ENCODE data around the gene CLEC3B. TPM values are rescaled to one million over a fixed set of nuclear protein-coding genes. Genes with fewer than 3 reads are reported as not detected.
A peak's percentile ranks its signal among the peaks of the same experiment; 100 is the strongest.

CLEC3B gene
- total and polyA plus RNA-seq, 12 donors = 34.8 to 355 (median 59.4) TPM

- DNase-seq (no peak), ATAC-seq (no peak)
- Histone ChIP-seq H3K27ac (peak overlapping the region in 1 of 10 donors; percentile 69), H3K4me1 (peaks cover 0 to 84% (median 11%) of the 10 kb centered on the region in 9 donors), H3K27me3 (no peaks in the 10 kb centered on the region), H3K9me3 (no peaks in the 10 kb centered on the region), H3K36me3 (no peaks in the 10 kb centered on the region), H3K4me3 (no peak overlapping the region)
- 71 to 82% methylated on average over 2 of the region's 2 CpGs for WGBS, 2 donors
- intact Hi-C loops (cut with DNase I) = loop anchor here in 1 of 10 donors (10.0 kb wide), 1 partner anchor 436 kb away; no protein-coding TSS in a partner anchor
- TF ChIP-seq CTCF (IDR thresholded peaks at IDR 0.05) = no peak
Measured at GRCh38 chr3:45059132-45059531, 33.0 kb downstream of the CLEC3B start.

- H3K27me3 ChIP-seq = no peaks in the 10 kb centered on the region
- intact Hi-C loops (cut with DNase I) = no loop called here
- no peaks in the 10 kb centered on the region for H3K9me3 ChIP-seq
- DNase-seq (no peak), ATAC-seq (no peak)
- H3K36me3 ChIP-seq = no peaks in the 10 kb centered on the region
- H3K27ac ChIP-seq = peak overlapping the region in 1 of 10 donors; percentile 88
- peaks cover 0 to 84% (median 12%) of the 10 kb centered on the region in 9 donors for H3K4me1 ChIP-seq
- TF ChIP-seq CTCF (IDR thresholded peaks at IDR 0.05) = no peak
- no peak overlapping the region for H3K4me3 ChIP-seq
- 60 to 63% methylated on average over 4 of the region's 4 CpGs for WGBS, 2 donors
Measured at GRCh38 chr3:45060165-45060892, 34.2 kb downstream of the CLEC3B start.

GRCh38 chr3:45062697-45063070 lies 36.6 kb downstream of the CLEC3B start:
- H3K27me3 ChIP-seq = no peaks in the 10 kb centered on the region
- H3K36me3 ChIP-seq = no peaks in the 10 kb centered on the region
- ATAC-seq = no peak
- DNase-seq = no peak
- TF ChIP-seq CTCF (IDR thresholded peaks at IDR 0.05) = no peak
- intact Hi-C loops (cut with DNase I) = no loop called here
- no peaks in the 10 kb centered on the region for H3K9me3 ChIP-seq
- peaks cover 0 to 72% (median 8%) of the 10 kb centered on the region in 9 donors for H3K4me1 ChIP-seq
- H3K27ac ChIP-seq = peak overlapping the region in 2 of 10 donors; percentile 9 to 88
- no peak overlapping the region for H3K4me3 ChIP-seq
- 98 to 100% methylated on average over 1 of the region's 1 CpG for WGBS, 2 donors

- H3K27ac ChIP-seq = peak overlapping the region in 9 of 10 donors; percentile 2 to 88 (median 36)
Measured at GRCh38 chr3:45064512-45065372, 38.6 kb downstream of the CLEC3B start.

More at GRCh38 chr3:45064512-45065372, 38.6 kb downstream of the CLEC3B start:
- Histone ChIP-seq H3K36me3 (no peaks in the 10 kb centered on the region), H3K4me1 (peaks cover 0 to 53% (median 8%) of the 10 kb centered on the region in 9 donors), H3K27me3 (no peaks in the 10 kb centered on the region), H3K4me3 (no peak overlapping the region), H3K9me3 (no peaks in the 10 kb centered on the region)
- WGBS, 2 donors = 39 to 50% methylated on average over 12 of the region's 12 CpGs
- TF ChIP-seq CTCF (IDR thresholded peaks at IDR 0.05) = no peak
- intact Hi-C loops (cut with DNase I) = no loop called here
- ATAC-seq (peak; percentile 36 to 89 (median 69)), DNase-seq (peak in 1 of 2 donors; percentile 32)

Data from heart right ventricle (tissue), 16 donors.